ENCODE measurements around the gene COX17. TPM values are rescaled to one million over a fixed set of nuclear protein-coding genes. Genes with fewer than 3 reads are reported as not detected.
A peak's percentile ranks its signal among the peaks of the same experiment; 100 is the strongest.

COX17 gene
- polyA plus RNA-seq, 1 of the 3 experiments (the other 2 are of a cell fraction): 21.5 TPM

GRCh38 chr3:119662604-119663373 is 14.4 kb downstream of the COX17 start (continued):
- TF ChIP-seq, protein P1, sequence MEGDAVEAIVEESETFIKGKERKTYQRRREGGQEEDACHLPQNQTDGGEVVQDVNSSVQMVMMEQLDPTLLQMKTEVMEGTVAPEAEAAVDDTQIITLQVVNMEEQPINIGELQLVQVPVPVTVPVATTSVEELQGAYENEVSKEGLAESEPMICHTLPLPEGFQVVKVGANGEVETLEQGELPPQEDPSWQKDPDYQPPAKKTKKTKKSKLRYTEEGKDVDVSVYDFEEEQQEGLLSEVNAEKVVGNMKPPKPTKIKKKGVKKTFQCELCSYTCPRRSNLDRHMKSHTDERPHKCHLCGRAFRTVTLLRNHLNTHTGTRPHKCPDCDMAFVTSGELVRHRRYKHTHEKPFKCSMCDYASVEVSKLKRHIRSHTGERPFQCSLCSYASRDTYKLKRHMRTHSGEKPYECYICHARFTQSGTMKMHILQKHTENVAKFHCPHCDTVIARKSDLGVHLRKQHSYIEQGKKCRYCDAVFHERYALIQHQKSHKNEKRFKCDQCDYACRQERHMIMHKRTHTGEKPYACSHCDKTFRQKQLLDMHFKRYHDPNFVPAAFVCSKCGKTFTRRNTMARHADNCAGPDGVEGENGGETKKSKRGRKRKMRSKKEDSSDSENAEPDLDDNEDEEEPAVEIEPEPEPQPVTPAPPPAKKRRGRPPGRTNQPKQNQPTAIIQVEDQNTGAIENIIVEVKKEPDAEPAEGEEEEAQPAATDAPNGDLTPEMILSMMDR (IDR thresholded peaks at IDR 0.05): peak; percentile 42
- TF ChIP-seq FOXM1 (IDR thresholded peaks at IDR 0.05; ENCODE audit: low read depth) (no peak), GATA2 (CRISPR knock-in tag; IDR thresholded peaks at IDR 0.05) (no peak), JUND (IDR thresholded peaks at IDR 0.05) (no peak; the same call in 1 of the 2 replicates), NFIC (IDR thresholded peaks at IDR 0.05; ENCODE audit: borderline replicate concordance) (peak; percentile 95), ZBTB33 (IDR thresholded peaks at IDR 0.05; ENCODE audit: borderline replicate concordance, low read depth) (peak; percentile 63; the same call in 1 of the 2 replicates), CHD2 (IDR thresholded peaks at IDR 0.05; ENCODE audit: low read length, partially characterized antibody) (peak; percentile 16), RCOR1 (IDR thresholded peaks at IDR 0.05; ENCODE audit: low read length) (no peak), RAD21 (IDR thresholded peaks at IDR 0.05; ENCODE audit: low read length) (no peak), ELF1 (IDR thresholded peaks at IDR 0.05) (no peak), FOXJ3 (CRISPR knock-in tag; IDR thresholded peaks at IDR 0.05) (no peak), YY1 (IDR thresholded peaks at IDR 0.05; ENCODE audit: low read depth) (no peak), MEF2A (IDR thresholded peaks at IDR 0.05; ENCODE audit: borderline replicate concordance, low read depth) (no peak), IRF3 (IDR thresholded peaks at IDR 0.05; ENCODE audit: low read depth, low read length) (no peak)
- TF ChIP-seq, protein P2, sequence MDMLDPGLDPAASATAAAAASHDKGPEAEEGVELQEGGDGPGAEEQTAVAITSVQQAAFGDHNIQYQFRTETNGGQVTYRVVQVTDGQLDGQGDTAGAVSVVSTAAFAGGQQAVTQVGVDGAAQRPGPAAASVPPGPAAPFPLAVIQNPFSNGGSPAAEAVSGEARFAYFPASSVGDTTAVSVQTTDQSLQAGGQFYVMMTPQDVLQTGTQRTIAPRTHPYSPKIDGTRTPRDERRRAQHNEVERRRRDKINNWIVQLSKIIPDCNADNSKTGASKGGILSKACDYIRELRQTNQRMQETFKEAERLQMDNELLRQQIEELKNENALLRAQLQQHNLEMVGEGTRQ (IDR thresholded peaks at IDR 0.05; ENCODE audit: borderline replicate concordance, low read depth, low read length): no peak
- TF ChIP-seq, protein P3, sequence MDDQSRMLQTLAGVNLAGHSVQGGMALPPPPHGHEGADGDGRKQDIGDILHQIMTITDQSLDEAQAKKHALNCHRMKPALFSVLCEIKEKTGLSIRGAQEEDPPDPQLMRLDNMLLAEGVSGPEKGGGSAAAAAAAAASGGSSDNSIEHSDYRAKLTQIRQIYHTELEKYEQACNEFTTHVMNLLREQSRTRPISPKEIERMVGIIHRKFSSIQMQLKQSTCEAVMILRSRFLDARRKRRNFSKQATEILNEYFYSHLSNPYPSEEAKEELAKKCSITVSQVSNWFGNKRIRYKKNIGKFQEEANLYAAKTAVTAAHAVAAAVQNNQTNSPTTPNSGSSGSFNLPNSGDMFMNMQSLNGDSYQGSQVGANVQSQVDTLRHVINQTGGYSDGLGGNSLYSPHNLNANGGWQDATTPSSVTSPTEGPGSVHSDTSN (IDR thresholded peaks at IDR 0.05): peak; percentile 58
- TF ChIP-seq, protein P4, sequence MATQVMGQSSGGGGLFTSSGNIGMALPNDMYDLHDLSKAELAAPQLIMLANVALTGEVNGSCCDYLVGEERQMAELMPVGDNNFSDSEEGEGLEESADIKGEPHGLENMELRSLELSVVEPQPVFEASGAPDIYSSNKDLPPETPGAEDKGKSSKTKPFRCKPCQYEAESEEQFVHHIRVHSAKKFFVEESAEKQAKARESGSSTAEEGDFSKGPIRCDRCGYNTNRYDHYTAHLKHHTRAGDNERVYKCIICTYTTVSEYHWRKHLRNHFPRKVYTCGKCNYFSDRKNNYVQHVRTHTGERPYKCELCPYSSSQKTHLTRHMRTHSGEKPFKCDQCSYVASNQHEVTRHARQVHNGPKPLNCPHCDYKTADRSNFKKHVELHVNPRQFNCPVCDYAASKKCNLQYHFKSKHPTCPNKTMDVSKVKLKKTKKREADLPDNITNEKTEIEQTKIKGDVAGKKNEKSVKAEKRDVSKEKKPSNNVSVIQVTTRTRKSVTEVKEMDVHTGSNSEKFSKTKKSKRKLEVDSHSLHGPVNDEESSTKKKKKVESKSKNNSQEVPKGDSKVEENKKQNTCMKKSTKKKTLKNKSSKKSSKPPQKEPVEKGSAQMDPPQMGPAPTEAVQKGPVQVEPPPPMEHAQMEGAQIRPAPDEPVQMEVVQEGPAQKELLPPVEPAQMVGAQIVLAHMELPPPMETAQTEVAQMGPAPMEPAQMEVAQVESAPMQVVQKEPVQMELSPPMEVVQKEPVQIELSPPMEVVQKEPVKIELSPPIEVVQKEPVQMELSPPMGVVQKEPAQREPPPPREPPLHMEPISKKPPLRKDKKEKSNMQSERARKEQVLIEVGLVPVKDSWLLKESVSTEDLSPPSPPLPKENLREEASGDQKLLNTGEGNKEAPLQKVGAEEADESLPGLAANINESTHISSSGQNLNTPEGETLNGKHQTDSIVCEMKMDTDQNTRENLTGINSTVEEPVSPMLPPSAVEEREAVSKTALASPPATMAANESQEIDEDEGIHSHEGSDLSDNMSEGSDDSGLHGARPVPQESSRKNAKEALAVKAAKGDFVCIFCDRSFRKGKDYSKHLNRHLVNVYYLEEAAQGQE (IDR thresholded peaks at IDR 0.05; ENCODE audit: low read depth, low read length): no peak; the same call in 1 of the 2 replicates
- TF ChIP-seq, protein P5, sequence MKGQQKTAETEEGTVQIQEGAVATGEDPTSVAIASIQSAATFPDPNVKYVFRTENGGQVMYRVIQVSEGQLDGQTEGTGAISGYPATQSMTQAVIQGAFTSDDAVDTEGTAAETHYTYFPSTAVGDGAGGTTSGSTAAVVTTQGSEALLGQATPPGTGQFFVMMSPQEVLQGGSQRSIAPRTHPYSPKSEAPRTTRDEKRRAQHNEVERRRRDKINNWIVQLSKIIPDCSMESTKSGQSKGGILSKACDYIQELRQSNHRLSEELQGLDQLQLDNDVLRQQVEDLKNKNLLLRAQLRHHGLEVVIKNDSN (IDR thresholded peaks at IDR 0.05; ENCODE audit: borderline replicate concordance, low read depth): no peak
